HCT116 (cell line): ENCODE data around the gene NAA15. TPM values are rescaled to one million over a fixed set of nuclear protein-coding genes. Genes with fewer than 3 reads are reported as not detected.

Experiments used
- ATAC-seq: fragments of 200-7000 bp; cut with Tn5 transposase; 2 replicates; pipeline ENCODE4 v1.9.1; 2020; ENCODE audit warnings: mild to moderate bottlenecking, moderate library complexity
- BruUV-seq: library from RNA; stranded (reverse); fragments of 400-500 nt; replicated peaks from 2 replicates; lab custom pipeline; 2021; lab: Mats Ljungman, UMichigan
- CTCF ChIA-PET: fragments of 300-600 bp; sonication (Branson Sonifier 250); formaldehyde crosslinking; loops from one replicate; lab custom pipeline; 2021; ENCODE audit warnings: antibody characterized with exemption; lab: Charles Lee
- POLR2A ChIA-PET: fragments of 300-600, 350-600 bp; sonication (Branson Sonifier 250); formaldehyde crosslinking; loops from one replicate; lab custom pipeline; 2021; ENCODE audit warnings: antibody characterized with exemption; lab: Charles Lee
- RAD21 ChIA-PET, 2 experiments: fragments of 300-600 bp; sonication (Branson Sonifier 250); formaldehyde crosslinking; loops; one replicate each; lab custom pipeline; 2023; ENCODE audit warnings: low total read pairs in 2 of 2; ENCODE audit not compliant: uncharacterized antibody in 2 of 2, unreplicated experiment in 2 of 2, low non-redundant PET in 1 of 2; lab: Charles Lee
- DNase-seq: peaks from one replicate; pipeline ENCODE4 v3.0.0-alpha.2; 2010; ENCODE audit warnings: low read depth, low spot score
- H2AFZ ChIP-seq: fragments of 200-600 bp; shearing (Covaris generic), sonication (generic); 2 replicates; pipeline ENCODE4 v1.6.1; 2017; ENCODE audit warnings: low read depth, mixed run types, mixed read lengths, antibody characterized with exemption, low read length; ENCODE audit not compliant: poor library complexity, severe bottlenecking
- H3K27ac ChIP-seq: 2 replicates; pipeline ENCODE4 v1.5.1; 2012; ENCODE audit warnings: low read depth, low read length
- H3K27me3 ChIP-seq: fragments of 200-600 bp; sonication (generic); 2 replicates; pipeline ENCODE4 v1.6.1; 2016; ENCODE audit warnings: mixed run types, low read length, mixed read lengths; ENCODE audit not compliant: insufficient read depth
- H3K36me3 ChIP-seq, 2 experiments: fragments of 200-500 bp in 1 of 2; fragments of 200-600 bp in 1 of 2; sonication (Bioruptor generic) in 1 of 2; sonication (generic) in 1 of 2; 2 replicates each; pipeline versions ENCODE4 v1.5.1 to v1.6.1; 2014 to 2016; ENCODE audit warnings: low read length in 2 of 2, inconsistent platforms in 1 of 2, mixed read lengths in 1 of 2, mixed run types in 1 of 2; ENCODE audit not compliant: insufficient read depth in 2 of 2, control insufficient read depth in 1 of 2
- H3K4me1 ChIP-seq, 2 experiments: fragments of 200-600 bp in 1 of 2; sonication (generic) in 1 of 2; 2 replicates each; pipeline versions ENCODE4 v1.5.1 to v1.6.1; 2012 to 2017; ENCODE audit warnings: low read length in 2 of 2, inconsistent platforms in 1 of 2, mild to moderate bottlenecking in 1 of 2, mixed read lengths in 1 of 2, mixed run types in 1 of 2, moderate library complexity in 1 of 2; ENCODE audit not compliant: insufficient read depth in 2 of 2, control insufficient read depth in 1 of 2
- H3K4me2 ChIP-seq: fragments of 200-600 bp; sonication (generic); 2 replicates; pipeline ENCODE4 v1.6.1; 2017; ENCODE audit warnings: mixed run types, low read length, mixed read lengths
- H3K4me3 ChIP-seq, 2 experiments: fragments of 200-600 bp in 1 of 2; sonication (generic) in 1 of 2; replicated peaks in 1 of 2; 2 replicates each; pipeline ENCODE4 v1.5.1; 2011 to 2016; ENCODE audit warnings: low read length in 2 of 2, control low read depth in 1 of 2, low read depth in 1 of 2, mild to moderate bottlenecking in 1 of 2, mixed read lengths in 1 of 2, mixed run types in 1 of 2
- H3K79me2 ChIP-seq: fragments of 200-600 bp; sonication (generic); 2 replicates; pipeline ENCODE4 v1.6.1; 2017; ENCODE audit warnings: mild to moderate bottlenecking, mixed run types, low read length, moderate library complexity, mixed read lengths; ENCODE audit not compliant: insufficient read depth
- H3K9ac ChIP-seq: fragments of 200-600 bp; sonication (generic); 2 replicates; pipeline ENCODE4 v1.6.1; 2016; ENCODE audit warnings: low read length, mixed read lengths
- H3K9me2 ChIP-seq: fragments of 200-600 bp; sonication (generic), shearing (Covaris generic); 2 replicates; pipeline ENCODE4 v1.6.1; 2017; ENCODE audit warnings: mixed run types, mild to moderate bottlenecking, moderate library complexity; ENCODE audit not compliant: insufficient read depth
- H3K9me3 ChIP-seq, 2 experiments: fragments of 200-500 bp in 1 of 2; fragments of 200-600 bp in 1 of 2; sonication (Bioruptor generic) in 1 of 2; sonication (generic) in 1 of 2; 2 replicates each; pipeline ENCODE4 v1.6.1; 2014 to 2017; ENCODE audit warnings: low read length in 2 of 2, mixed read lengths in 2 of 2, inconsistent platforms in 1 of 2, low read depth in 1 of 2, mild to moderate bottlenecking in 1 of 2, mixed run types in 1 of 2, moderate library complexity in 1 of 2; ENCODE audit not compliant: control insufficient read depth in 1 of 2, insufficient read depth in 1 of 2
- H4K20me1 ChIP-seq: fragments of 200-600 bp; sonication (generic), shearing (Covaris generic); 2 replicates; pipeline ENCODE4 v1.6.1; 2017; ENCODE audit warnings: mixed run types, mild to moderate bottlenecking, moderate library complexity; ENCODE audit not compliant: insufficient read depth
- CBX3 ChIP-seq: IDR thresholded peaks from 2 replicates; pipeline ENCODE4 v1.6.1; 2012; ENCODE audit warnings: low read depth
- CEBPB ChIP-seq: IDR thresholded peaks from 2 replicates; pipeline ENCODE4 v1.6.1; 2012; ENCODE audit warnings: low read depth
- EGR1 ChIP-seq: IDR thresholded peaks from 2 replicates; pipeline ENCODE4 v1.6.1; 2012; ENCODE audit warnings: low read depth
- ELF1 ChIP-seq: IDR thresholded peaks from 2 replicates; pipeline ENCODE4 v1.6.1; 2012; ENCODE audit warnings: low read depth, borderline replicate concordance
- EZH2 ChIP-seq: fragments of 200-600 bp; sonication (generic); IDR thresholded peaks from 2 replicates; pipeline ENCODE4 v1.6.1; 2017; ENCODE audit warnings: antibody characterized with exemption, mixed run types
- EZH2phosphoT487 ChIP-seq: fragments of 200-600 bp; IDR thresholded peaks from 2 replicates; pipeline ENCODE4 v1.6.1; 2018; ENCODE audit warnings: antibody characterized with exemption, borderline replicate concordance
- FOSL1 ChIP-seq: IDR thresholded peaks from 2 replicates; pipeline ENCODE4 v1.6.1; 2012; ENCODE audit warnings: low read depth
- JUND ChIP-seq: IDR thresholded peaks from 2 replicates; pipeline ENCODE4 v1.6.1; 2012
- POLR2AphosphoS5 ChIP-seq: IDR thresholded peaks from 2 replicates; pipeline ENCODE4 v1.6.1; 2011; ENCODE audit warnings: mild to moderate bottlenecking, low read depth, low read length, moderate library complexity
- RAD21 ChIP-seq: IDR thresholded peaks from 2 replicates; pipeline ENCODE4 v1.6.1; 2012; ENCODE audit warnings: low read depth, mild to moderate bottlenecking
- SP1 ChIP-seq: IDR thresholded peaks from 2 replicates; pipeline ENCODE4 v1.6.1; 2012; ENCODE audit warnings: low read depth
- SRF ChIP-seq: IDR thresholded peaks from 2 replicates; pipeline ENCODE4 v1.6.1; 2012; ENCODE audit warnings: low read depth
- TCF7L2 ChIP-seq: IDR thresholded peaks from 2 replicates; pipeline ENCODE4 v1.7.0; 2011; ENCODE audit warnings: borderline replicate concordance, inconsistent platforms; ENCODE audit not compliant: insufficient read depth, insufficient read length; ENCODE audit errors: extremely low read depth
- YY1 ChIP-seq: IDR thresholded peaks from 2 replicates; pipeline ENCODE4 v1.6.1; 2011; ENCODE audit warnings: low read length, low read depth, moderate library complexity, mild to moderate bottlenecking; ENCODE audit not compliant: insufficient replicate concordance; ENCODE audit errors: extremely low read depth
- ZNF274 ChIP-seq: fragments of 200-500 bp; sonication (Bioruptor generic); IDR thresholded peaks from 2 replicates; pipeline ENCODE4 v1.6.1; 2014; ENCODE audit warnings: mild to moderate bottlenecking, low read depth, low read length, inconsistent platforms
- intact Hi-C: fragments of 100-400 bp; cut with micrococcal nuclease; formaldehyde crosslinking; loops from 2 replicates; pipeline ENCODE4 v1.10.0; 2022
- total RNA-seq: library from RNA; stranded (reverse); gene quantifications from one replicate; pipeline ENCODE4 v1.2.1, GENCODE V29; 2021; ENCODE audit not compliant: unreplicated experiment
- TF ChIP-seq, protein P1 (sequence below): IDR thresholded peaks from 2 replicates; pipeline ENCODE4 v1.6.1; 2011; ENCODE audit warnings: mild to moderate bottlenecking, low read length, moderate library complexity; ENCODE audit not compliant: insufficient replicate concordance; ENCODE audit errors: extremely low read depth
- TF ChIP-seq, protein P2 (sequence below): IDR thresholded peaks from 2 replicates; pipeline ENCODE4 v1.6.1; 2012
- TF ChIP-seq, protein P3 (sequence below): IDR thresholded peaks from 2 replicates; pipeline ENCODE4 v1.6.1; 2012

The NAA15 gene
- total RNA-seq, 1 experiment from 2014 or later = 79.7 TPM

- TF ChIP-seq, protein P1, sequence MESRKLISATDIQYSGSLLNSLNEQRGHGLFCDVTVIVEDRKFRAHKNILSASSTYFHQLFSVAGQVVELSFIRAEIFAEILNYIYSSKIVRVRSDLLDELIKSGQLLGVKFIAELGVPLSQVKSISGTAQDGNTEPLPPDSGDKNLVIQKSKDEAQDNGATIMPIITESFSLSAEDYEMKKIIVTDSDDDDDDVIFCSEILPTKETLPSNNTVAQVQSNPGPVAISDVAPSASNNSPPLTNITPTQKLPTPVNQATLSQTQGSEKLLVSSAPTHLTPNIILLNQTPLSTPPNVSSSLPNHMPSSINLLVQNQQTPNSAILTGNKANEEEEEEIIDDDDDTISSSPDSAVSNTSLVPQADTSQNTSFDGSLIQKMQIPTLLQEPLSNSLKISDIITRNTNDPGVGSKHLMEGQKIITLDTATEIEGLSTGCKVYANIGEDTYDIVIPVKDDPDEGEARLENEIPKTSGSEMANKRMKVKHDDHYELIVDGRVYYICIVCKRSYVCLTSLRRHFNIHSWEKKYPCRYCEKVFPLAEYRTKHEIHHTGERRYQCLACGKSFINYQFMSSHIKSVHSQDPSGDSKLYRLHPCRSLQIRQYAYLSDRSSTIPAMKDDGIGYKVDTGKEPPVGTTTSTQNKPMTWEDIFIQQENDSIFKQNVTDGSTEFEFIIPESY = no peak
- TF ChIP-seq EZH2 = no peak
- TF ChIP-seq ZNF274 = no peak
- no peak for TF ChIP-seq CEBPB
- TF ChIP-seq SP1 = no peak
- TF ChIP-seq CBX3 = no peak
- TF ChIP-seq RAD21 = no peak
- TF ChIP-seq, protein P2, sequence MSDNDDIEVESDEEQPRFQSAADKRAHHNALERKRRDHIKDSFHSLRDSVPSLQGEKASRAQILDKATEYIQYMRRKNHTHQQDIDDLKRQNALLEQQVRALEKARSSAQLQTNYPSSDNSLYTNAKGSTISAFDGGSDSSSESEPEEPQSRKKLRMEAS = no peak
- TF ChIP-seq, all 23 proteins: peak for 0
These were observed 28.4 kb downstream of the NAA15 start (continued) for GRCh38 chr4:139329665-139330200.

DNA sequence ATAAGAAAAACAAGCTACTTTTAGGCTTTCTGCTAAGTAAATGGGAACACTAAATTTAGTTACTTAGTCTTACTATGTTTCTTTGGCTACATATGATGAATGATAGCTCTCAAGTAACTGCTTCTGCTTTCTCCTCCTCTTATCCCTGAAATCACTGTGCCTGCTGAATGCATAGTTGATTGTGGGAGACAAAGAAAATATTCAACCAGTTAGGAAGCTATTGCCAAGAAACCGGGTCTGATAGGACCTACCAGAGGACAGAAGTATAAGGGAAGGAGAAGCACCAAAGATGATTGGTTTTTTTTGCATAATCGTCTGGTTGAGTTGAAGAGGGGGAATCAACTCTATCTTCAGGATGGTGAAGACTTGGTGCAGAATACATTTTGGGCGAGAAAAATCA, 29.0 kb downstream of the NAA15 start:
- H3K9me3 ChIP-seq = no peaks in the 10 kb centered on the region
- H3K36me3 ChIP-seq = peaks cover 5 to 6% of the 10 kb centered on the region in 2 experiments; a peak in 2 of 4 replicates
- peaks cover 100% of the 10 kb centered on the region for H3K79me2 ChIP-seq
- H3K9me2 ChIP-seq = no peaks in the 10 kb centered on the region
- H3K9ac ChIP-seq = no peak overlapping the region
- intact Hi-C loops = no loop called here
- no peak overlapping the region for H3K4me2 ChIP-seq
- no peak overlapping the region for H3K27ac ChIP-seq
- ChIA-PET POLR2A (no interaction called here), CTCF (no interaction called here), RAD21 (no interaction called here)
- no peaks in the 10 kb centered on the region for H3K27me3 ChIP-seq
- TF ChIP-seq TCF7L2 (no peak), CBX3 (no peak), ELF1 (no peak), JUND (no peak), EZH2 (no peak), EGR1 (no peak), SP1 (no peak), FOSL1 (no peak), POLR2AphosphoS5 (no peak), SRF (no peak), YY1 (no peak), EZH2phosphoT487 (no peak)
- TF ChIP-seq, protein P1 = no peak
- TF ChIP-seq, protein P3, sequence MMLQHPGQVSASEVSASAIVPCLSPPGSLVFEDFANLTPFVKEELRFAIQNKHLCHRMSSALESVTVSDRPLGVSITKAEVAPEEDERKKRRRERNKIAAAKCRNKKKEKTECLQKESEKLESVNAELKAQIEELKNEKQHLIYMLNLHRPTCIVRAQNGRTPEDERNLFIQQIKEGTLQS = no peak
- H3K4me3 ChIP-seq = no peak overlapping the region
- BruUV-seq = no TSS peak
- H3K4me1 ChIP-seq = no peaks in the 10 kb centered on the region
- no peak for ATAC-seq
- no peak overlapping the region for H2AFZ ChIP-seq
- no peak for DNase-seq
- H4K20me1 ChIP-seq = peaks cover 33% of the 10 kb centered on the region; the same call in 1 of the 2 replicates
